ENCODE data around the gene NAXD.

NAXD gene

DNA sequence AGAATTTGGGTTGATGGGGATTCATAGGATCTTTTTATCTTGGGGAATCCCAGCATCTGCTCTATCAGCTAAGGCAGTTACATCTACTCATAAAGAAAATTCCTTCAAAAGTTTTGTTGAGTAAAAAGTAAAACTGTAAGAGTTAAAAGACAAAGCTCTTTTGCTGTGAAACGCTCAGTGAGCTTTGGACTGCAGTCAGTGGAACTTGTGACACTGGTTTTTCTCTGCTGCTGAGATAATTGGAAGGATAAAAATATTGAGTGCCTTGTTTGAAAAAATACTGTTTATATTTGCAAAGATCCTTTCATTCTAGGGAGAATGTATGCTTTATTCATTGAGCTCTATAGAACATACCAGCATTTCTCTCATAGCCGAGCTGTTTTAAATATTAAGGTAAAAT lies 5.3 kb downstream of the NAXD start (continued):
- TF ChIP-seq, protein P1, sequence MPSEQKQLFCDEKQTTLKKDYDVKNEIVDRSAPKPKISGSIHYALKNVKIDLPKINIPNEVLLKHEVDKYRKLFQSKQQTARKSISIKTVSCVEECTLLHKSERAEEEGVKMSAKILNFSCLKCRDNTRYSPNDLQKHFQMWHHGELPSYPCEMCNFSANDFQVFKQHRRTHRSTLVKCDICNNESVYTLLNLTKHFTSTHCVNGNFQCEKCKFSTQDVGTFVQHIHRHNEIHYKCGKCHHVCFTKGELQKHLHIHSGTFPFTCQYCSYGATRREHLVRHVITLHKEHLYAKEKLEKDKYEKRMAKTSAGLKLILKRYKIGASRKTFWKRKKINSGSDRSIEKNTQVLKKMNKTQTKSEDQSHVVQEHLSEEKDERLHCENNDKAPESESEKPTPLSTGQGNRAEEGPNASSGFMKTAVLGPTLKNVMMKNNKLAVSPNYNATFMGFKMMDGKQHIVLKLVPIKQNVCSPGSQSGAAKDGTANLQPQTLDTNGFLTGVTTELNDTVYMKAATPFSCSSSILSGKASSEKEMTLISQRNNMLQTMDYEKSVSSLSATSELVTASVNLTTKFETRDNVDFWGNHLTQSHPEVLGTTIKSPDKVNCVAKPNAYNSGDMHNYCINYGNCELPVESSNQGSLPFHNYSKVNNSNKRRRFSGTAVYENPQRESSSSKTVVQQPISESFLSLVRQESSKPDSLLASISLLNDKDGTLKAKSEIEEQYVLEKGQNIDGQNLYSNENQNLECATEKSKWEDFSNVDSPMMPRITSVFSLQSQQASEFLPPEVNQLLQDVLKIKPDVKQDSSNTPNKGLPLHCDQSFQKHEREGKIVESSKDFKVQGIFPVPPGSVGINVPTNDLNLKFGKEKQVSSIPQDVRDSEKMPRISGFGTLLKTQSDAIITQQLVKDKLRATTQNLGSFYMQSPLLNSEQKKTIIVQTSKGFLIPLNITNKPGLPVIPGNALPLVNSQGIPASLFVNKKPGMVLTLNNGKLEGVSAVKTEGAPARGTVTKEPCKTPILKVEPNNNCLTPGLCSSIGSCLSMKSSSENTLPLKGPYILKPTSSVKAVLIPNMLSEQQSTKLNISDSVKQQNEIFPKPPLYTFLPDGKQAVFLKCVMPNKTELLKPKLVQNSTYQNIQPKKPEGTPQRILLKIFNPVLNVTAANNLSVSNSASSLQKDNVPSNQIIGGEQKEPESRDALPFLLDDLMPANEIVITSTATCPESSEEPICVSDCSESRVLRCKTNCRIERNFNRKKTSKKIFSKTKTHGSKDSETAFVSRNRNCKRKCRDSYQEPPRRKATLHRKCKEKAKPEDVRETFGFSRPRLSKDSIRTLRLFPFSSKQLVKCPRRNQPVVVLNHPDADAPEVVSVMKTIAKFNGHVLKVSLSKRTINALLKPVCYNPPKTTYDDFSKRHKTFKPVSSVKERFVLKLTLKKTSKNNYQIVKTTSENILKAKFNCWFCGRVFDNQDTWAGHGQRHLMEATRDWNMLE (tag by site-specific recombination; conservative IDR thresholded peaks at IDR 0.05; ENCODE audit: low read depth) = no peak

DNA sequence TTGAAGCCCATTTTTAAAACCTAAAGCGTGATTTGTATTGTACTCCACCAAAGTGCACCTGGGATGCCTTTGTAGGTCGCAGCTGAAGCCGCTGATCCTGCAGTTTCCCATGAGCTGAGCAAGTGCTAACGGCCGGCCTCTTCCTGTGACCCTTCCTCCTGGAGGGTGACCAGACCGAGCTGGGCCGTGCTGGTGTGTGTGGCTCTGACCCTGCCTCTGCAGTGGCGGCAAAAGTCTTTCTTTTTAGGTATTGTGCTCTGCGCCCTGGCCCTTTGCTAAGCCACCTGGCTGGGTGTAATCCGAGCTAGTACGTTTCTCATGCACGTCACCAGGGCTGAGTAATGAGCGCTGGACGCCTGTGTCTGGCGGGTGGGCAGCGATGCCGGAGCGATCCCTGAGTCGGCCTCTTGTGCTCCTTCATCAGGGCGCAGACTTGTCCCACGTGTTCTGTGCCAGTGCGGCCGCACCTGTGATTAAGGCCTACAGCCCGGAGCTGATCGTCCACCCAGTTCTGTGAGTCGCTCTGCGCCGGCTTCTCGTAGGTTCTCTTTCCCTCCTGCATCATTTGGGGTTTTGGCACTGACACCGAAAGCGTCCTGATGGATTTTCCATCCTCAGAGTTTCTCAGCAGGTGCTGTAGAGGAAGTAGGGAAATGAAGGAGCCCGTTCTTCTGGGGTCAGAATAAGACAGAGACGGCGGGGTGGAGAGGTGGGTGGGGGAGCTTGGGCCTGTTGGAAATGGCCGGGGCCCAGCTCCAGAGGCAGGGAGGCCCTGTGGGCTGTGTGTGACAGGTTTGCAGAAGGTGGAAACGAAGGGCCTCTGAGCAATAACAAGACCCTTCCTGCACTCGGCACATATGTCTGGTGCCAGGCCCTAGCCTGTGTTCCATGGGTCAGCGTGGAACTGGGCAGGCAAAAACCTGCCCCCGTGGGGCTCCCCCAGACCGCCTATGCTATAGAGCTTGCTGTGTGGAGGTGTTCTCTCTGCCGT lies 9.7 kb downstream of the NAXD start:
- ChIA-PET POLR2A (interaction anchor here (1.3 kb wide), 1 partner anchor 10 kb away, joined by 4 read pairs; the partner anchor contains the start of gene NAXD), CTCF (interaction anchor here (1.0 kb wide), 1 partner anchor 169 kb away, joined by 4 read pairs; no protein-coding TSS in a partner anchor)
- Histone ChIP-seq H3K4me1 (ENCODE audit: control insufficient read depth, insufficient read depth, low read length) (no peaks in the 10 kb centered on the region), H3K27ac (ENCODE audit: extremely low read depth, low read depth, low read length) (0 out of 2 replicates have a peak overlapping the region, but pooled peaks have one; percentile 9), H3K9me3 (ENCODE audit: control insufficient read depth, insufficient read depth, low read depth, low read length) (no peaks in the 10 kb centered on the region), H3K36me3 (ENCODE audit: control insufficient read depth in 2 of 2, insufficient read depth in 1 of 2, low read length in 2 of 2) (peaks cover 4 to 45% of the 10 kb centered on the region in 2 experiments; a peak in 2 of 3 replicates), H3K4me3 (ENCODE audit: low read depth, low read length) (no peak overlapping the region)
- TF ChIP-seq ZNF600 (tag by site-specific recombination; IDR thresholded peaks at IDR 0.05) (peak; percentile 22; the same call in 1 of the 2 replicates), ZBTB21 (tag by site-specific recombination; IDR thresholded peaks at IDR 0.05) (no peak), GLI4 (tag by site-specific recombination; IDR thresholded peaks at IDR 0.05) (no peak)
- TF ChIP-seq, protein P2, sequence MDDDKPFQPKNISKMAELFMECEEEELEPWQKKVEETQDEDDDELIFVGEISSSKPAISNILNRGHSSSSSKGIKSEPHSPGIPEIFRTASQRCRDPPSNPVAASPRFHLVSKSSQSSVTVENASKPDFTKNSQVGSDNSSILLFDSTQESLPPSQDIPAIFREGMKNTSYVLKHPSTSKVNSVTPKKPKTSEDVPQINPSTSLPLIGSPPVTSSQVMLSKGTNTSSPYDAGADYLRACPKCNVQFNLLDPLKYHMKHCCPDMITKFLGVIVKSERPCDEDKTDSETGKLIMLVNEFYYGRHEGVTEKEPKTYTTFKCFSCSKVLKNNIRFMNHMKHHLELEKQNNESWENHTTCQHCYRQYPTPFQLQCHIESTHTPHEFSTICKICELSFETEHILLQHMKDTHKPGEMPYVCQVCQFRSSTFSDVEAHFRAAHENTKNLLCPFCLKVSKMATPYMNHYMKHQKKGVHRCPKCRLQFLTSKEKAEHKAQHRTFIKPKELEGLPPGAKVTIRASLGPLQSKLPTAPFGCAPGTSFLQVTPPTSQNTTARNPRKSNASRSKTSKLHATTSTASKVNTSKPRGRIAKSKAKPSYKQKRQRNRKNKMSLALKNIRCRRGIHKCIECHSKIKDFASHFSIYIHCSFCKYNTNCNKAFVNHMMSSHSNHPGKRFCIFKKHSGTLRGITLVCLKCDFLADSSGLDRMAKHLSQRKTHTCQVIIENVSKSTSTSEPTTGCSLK (tag by site-specific recombination; IDR thresholded peaks at IDR 0.05) = no peak

DNA sequence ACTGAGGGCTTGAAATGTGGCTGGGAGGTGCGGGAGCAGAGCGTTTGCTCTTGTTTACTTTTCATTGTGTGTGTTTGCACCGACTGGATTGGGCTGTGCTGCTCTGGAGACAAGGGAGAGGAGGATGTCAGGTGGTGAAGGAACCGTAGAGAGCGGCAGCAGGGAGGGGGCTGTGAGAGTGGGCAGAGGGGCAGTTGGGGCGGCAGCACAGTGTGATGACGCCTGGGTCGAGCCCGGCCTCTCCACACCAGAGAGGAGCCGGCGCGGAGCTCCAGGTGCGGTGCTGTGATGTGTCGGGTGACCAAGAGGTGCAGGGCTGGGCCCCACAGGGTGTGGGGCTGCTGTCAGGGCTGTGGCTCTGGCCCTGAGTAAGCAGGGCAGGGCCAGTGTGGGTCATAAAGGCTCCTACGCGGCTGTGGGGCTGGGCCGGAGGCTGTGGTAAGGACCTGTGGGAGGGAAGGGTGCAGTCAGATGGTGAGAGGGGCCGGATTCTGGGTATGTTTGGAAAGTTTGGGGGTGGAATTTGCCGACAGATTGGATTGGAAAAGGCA lies 10.5 kb downstream of the NAXD start:
- Histone ChIP-seq H3K27ac (ENCODE audit: extremely low read depth, low read depth, low read length) (no peak overlapping the region), H3K4me3 (ENCODE audit: low read depth, low read length) (no peak overlapping the region), H3K4me1 (ENCODE audit: control insufficient read depth, insufficient read depth, low read length) (no peaks in the 10 kb centered on the region), H3K36me3 (ENCODE audit: control insufficient read depth in 2 of 2, insufficient read depth in 1 of 2, low read length in 2 of 2) (peaks cover 4 to 52% of the 10 kb centered on the region in 2 experiments; a peak in 2 of 3 replicates), H3K9me3 (ENCODE audit: control insufficient read depth, insufficient read depth, low read depth, low read length) (no peaks in the 10 kb centered on the region)
- TF ChIP-seq ZNF404 (tag by site-specific recombination; IDR thresholded peaks at IDR 0.05) (no peak), ZFHX2 (tag by site-specific recombination; conservative IDR thresholded peaks at IDR 0.05) (peak; percentile 54; the same call in 1 of the 2 replicates), EGR2 (tag by site-specific recombination; IDR thresholded peaks at IDR 0.05; ENCODE audit: low read depth) (peak; percentile 77), ZNF600 (tag by site-specific recombination; IDR thresholded peaks at IDR 0.05) (peak; percentile 59; the same call in 1 of the 2 replicates), ZNF23 (tag by site-specific recombination; IDR thresholded peaks at IDR 0.05; ENCODE audit: borderline replicate concordance) (no peak)
- ChIA-PET POLR2A (no interaction called here), CTCF (no interaction called here)

DNA sequence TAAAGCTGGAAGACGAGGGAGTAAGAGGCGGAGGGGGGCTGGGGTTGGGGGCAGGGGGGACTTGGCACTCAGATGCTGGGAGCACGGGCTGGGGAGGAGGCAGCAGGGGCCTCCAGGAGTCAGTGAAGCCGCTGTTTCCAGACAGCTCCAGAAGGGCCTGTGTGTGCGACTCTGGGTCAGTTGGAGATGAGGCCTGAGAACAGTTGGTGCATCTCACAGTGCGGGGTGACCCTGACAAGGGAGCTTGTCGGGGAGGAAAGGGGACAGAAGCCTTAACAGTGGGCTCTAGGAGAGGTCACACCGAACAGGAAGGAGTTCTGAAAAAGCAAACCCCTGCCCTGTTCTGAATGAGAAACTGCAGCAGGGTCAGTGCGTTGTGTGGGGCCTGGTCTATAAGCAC lies 11.2 kb downstream of the NAXD start:
- peaks cover 4 to 59% of the 10 kb centered on the region in 2 experiments; a peak in 2 of 3 replicates for H3K36me3 ChIP-seq (ENCODE audit: control insufficient read depth in 2 of 2, insufficient read depth in 1 of 2, low read length in 2 of 2)
- POLR2A ChIA-PET = no interaction called here
- no peak overlapping the region for H3K27ac ChIP-seq (ENCODE audit: extremely low read depth, low read depth, low read length)
- H3K9me3 ChIP-seq (ENCODE audit: control insufficient read depth, insufficient read depth, low read depth, low read length) = no peaks in the 10 kb centered on the region
- no peaks in the 10 kb centered on the region for H3K4me1 ChIP-seq (ENCODE audit: control insufficient read depth, insufficient read depth, low read length)
- no peak overlapping the region for H3K4me3 ChIP-seq (ENCODE audit: low read depth, low read length)
- CTCF ChIA-PET = no interaction called here
- TF ChIP-seq ZNF157 (tag by site-specific recombination; IDR thresholded peaks at IDR 0.05) = no peak
- no peak for TF ChIP-seq ZNF202 (tag by site-specific recombination; IDR thresholded peaks at IDR 0.05; ENCODE audit: borderline replicate concordance)
- no peak for TF ChIP-seq ZNF239 (tag by site-specific recombination; IDR thresholded peaks at IDR 0.05)
- TF ChIP-seq SP2 (tag by site-specific recombination; IDR thresholded peaks at IDR 0.05) = no peak
- TF ChIP-seq, protein P3, sequence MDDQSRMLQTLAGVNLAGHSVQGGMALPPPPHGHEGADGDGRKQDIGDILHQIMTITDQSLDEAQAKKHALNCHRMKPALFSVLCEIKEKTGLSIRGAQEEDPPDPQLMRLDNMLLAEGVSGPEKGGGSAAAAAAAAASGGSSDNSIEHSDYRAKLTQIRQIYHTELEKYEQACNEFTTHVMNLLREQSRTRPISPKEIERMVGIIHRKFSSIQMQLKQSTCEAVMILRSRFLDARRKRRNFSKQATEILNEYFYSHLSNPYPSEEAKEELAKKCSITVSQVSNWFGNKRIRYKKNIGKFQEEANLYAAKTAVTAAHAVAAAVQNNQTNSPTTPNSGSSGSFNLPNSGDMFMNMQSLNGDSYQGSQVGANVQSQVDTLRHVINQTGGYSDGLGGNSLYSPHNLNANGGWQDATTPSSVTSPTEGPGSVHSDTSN (CRISPR knock-in tag; IDR thresholded peaks at IDR 0.05) = no peak
- TF ChIP-seq ZNF510 (tag by site-specific recombination; IDR thresholded peaks at IDR 0.05; ENCODE audit: insufficient replicate concordance) = no peak
- no peak for TF ChIP-seq ZSCAN16 (tag by site-specific recombination; IDR thresholded peaks at IDR 0.05)
- TF ChIP-seq ZNF610 (tag by site-specific recombination; IDR thresholded peaks at IDR 0.05; ENCODE audit: borderline replicate concordance) = no peak
- TF ChIP-seq KLF9 (tag by site-specific recombination; IDR thresholded peaks at IDR 0.05; ENCODE audit: low read depth) = no peak
